Sigmoid colon (tissue), 4 donors: Measurements from ENCODE around the gene MLH3.

ENCODE experiments used
- POLR2AphosphoS5 ChIP-seq, 4 donors: sonication (generic); formaldehyde crosslinking; IDR thresholded peaks; one replicate each; pipeline ENCODE4 v1.6.1; 2017; ENCODE audit warnings: antibody characterized with exemption in 4 of 4
- TF ChIP-seq, protein P1 (sequence below), 4 experiments: fragments of 450-650 bp in 3 of 4; fragments of 200-600 bp in 1 of 4; IDR thresholded peaks; one replicate each; pipeline ENCODE4 v1.5.1; 2016 to 2019; ENCODE audit warnings: antibody characterized with exemption in 4 of 4, mild to moderate bottlenecking in 3 of 4, moderate library complexity in 2 of 4

DNA sequence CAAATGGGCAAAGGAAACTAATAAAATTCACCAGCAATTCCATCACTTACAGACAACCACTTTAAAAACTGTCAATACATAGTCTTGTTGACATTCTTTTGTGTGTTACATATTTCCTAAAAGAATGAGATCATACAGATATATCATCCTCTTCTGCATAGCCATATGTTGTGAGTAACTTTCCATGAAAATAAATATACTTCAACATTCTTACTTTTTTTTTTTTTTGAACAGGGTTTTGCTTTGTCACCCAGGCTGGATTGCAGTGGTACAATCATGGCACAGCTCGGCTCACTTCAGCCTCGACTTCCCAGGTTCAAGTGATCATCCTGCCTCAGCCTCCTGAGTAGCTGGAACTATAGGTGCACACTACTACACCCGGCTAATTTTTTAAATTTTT lies 39.1 kb upstream of the MLH3 start:
- TF ChIP-seq, protein P1, sequence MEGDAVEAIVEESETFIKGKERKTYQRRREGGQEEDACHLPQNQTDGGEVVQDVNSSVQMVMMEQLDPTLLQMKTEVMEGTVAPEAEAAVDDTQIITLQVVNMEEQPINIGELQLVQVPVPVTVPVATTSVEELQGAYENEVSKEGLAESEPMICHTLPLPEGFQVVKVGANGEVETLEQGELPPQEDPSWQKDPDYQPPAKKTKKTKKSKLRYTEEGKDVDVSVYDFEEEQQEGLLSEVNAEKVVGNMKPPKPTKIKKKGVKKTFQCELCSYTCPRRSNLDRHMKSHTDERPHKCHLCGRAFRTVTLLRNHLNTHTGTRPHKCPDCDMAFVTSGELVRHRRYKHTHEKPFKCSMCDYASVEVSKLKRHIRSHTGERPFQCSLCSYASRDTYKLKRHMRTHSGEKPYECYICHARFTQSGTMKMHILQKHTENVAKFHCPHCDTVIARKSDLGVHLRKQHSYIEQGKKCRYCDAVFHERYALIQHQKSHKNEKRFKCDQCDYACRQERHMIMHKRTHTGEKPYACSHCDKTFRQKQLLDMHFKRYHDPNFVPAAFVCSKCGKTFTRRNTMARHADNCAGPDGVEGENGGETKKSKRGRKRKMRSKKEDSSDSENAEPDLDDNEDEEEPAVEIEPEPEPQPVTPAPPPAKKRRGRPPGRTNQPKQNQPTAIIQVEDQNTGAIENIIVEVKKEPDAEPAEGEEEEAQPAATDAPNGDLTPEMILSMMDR (IDR thresholded peaks at IDR 0.05): no peak
- TF ChIP-seq POLR2AphosphoS5 (IDR thresholded peaks at IDR 0.05): no peak
